Activated CD4-positive, alpha-beta T cell treated with anti-CD3 and anti-CD28 coated beads for 24 hours (primary cell): ENCODE measurements around the gene EIF4B.
A peak's percentile ranks its signal among the peaks of the same experiment; 100 is the strongest.

ENCODE experiments used
- DNase-seq, 2 donors: peaks; one replicate each; pipeline ENCODE4 v3.0.0-alpha.2; 2020; ENCODE audit warnings: low read depth in 2 of 2

Gene EIF4B

DNA sequence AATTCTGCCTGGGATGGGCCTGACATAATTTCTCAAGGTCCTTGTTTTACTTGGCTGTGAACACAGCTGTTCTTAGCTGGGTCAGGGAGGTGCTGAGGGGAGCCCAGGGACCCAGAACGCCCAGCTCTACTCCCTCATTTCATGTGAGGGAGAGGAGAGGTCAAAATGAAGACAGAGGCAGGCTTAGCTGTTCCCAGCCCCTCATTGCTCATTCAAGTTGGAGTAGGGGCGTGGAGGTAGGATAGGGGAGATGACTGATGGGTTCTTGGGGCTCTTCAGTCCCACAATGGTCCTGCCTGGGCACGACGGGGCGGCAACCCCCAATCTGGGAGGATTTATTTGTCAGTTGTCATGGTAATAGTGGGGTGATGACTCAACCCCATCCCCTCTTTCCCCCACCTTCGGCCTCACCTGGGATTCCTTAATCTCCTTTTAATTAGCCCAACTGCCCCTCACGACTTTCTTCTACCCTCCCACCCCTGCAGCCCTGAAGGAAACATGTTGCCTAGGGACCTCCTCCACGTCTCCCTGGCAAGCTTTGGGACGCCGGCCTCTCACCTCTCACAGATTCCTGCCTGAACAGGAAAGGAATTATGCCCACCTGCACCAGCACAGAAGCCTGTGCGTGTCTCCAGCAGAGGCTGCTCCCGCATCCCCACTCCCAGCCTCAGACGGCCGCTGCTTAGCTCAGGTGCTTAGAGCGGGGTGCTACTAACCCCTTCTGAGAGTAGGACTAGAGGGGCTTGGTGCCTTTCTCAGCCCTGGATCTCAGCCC, 62.7 kb downstream of the EIF4B start:
- no peak for DNase-seq

DNA sequence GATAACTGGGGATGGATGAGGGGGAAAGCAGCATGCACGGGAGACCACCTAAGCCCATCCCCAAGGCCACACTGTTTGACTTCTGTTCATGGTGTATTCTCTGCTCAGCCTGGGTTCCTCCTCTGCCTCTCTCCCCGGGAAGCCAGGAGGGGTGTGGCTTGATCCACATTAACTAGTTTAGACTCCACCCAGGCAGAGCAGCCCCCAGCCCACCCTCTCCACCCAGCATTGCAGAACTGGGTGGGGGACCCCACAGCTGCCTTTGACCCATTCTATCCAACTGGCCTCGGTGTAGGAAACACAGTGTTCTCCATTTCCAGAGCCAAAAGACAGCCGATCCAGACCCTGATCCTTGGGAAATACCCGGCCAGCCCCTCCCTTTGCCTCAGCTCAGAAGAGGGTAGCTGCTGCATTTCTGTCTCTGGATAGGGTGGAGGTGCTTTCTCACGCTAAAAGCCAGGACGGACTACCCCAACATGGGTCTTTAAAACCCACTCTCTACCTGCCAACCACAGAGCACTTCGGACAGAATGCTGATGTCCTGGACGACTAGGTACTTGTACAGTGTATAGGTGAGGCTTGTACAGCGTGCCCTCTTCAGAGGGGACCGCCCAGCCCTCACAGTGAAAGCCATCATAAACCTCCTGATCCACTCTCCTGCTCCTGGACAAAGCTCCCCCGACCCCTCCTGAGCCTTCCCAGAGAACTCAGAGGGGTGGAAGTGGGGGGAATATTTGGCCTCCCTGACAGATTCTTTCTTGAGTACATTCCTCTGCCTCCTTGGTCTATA, 63.6 kb downstream of the EIF4B start:
- no peak for DNase-seq

- DNase-seq: no peak
Measured at GRCh38 chr12:53070877-53071492, 64.7 kb downstream of the EIF4B start.

- no peak for DNase-seq
Measured at GRCh38 chr12:53071591-53072551, 65.6 kb downstream of the EIF4B start.

- no peak for DNase-seq
Measured at GRCh38 chr12:53073881-53074280, 67.6 kb downstream of the EIF4B start.

GRCh38 chr12:53074283-53074998, 68.2 kb downstream of the EIF4B start:
- no peak for DNase-seq

DNA sequence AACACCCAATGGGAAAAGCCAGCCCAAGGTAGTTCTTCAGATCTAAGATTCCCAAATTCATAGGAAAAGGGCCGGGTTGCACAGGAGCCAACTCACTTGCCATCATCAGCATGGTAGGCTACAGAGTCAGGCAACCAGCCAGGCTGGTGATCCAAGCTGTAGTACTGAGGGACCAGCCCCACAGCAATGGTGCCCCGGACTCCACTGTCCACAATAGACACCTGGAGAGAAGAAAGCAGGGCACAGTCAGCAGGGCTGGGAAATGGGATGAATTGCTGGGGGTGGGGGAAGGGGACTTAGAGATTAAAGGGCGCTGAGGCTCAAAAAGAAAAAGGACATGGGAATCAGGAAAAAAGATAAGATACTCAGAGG, 68.7 kb downstream of the EIF4B start:
- DNase-seq: no peak

GRCh38 chr12:53076461-53076860, 70.2 kb downstream of the EIF4B start:
- no peak for DNase-seq

- no peak for DNase-seq
Measured at GRCh38 chr12:53077030-53077429, 70.8 kb downstream of the EIF4B start.

GRCh38 chr12:53078425-53079225, 72.4 kb downstream of the EIF4B start:
- DNase-seq: no peak

GRCh38 chr12:53079226-53080117, 73.2 kb downstream of the EIF4B start, which contains the start of gene SPRYD3:
Gene SPRYD3, minus strand, starts transcription at chr12:53079390. Its CDS starts 57 bp downstream, at chr12:53079333.
- DNase-seq: peak; percentile 92 to 95

- no peak for DNase-seq
Measured at GRCh38 chr12:53082637-53083175, 76.5 kb downstream of the EIF4B start.

DNA sequence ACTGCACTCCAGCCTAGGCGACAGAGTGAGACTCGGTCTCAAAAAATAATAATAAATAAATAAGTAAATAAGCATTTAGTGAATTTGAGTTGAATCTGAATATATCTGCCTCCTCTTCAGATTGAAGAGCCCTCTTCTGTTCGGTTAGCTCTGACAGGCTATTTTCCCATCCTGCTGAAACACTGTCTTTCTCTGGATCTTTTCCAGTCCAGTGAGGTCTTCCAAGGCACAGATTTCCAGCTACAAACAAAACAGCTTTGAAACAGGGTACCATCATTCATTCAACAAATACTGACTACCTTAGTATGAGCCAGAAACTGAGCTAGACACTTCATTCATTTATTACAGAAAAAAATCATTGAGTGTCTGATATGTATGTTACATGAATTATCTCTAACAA, 80.1 kb downstream of the EIF4B start:
- DNase-seq: no peak

- DNase-seq: no peak
Measured at GRCh38 chr12:53090105-53090504, 83.8 kb downstream of the EIF4B start.

DNA sequence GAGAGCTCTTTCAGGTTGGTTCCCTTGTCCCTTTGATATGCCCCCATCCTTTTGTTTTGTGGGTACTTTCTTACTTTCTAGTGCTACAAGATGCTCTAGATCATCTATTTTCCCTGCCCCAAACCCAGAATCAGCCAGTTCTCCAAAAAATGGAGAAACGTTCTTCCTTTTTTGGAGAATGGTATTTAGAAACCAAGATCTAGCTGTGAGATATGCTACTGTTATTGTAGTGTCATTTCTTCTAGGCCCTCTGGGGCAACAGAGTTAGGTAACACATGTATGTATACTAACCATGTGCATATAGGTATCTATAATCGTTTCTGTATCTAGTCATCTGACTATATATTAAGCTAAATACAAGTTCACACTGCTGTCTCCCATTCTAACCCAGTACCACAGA, 84.3 kb downstream of the EIF4B start:
- no peak for DNase-seq

DNA sequence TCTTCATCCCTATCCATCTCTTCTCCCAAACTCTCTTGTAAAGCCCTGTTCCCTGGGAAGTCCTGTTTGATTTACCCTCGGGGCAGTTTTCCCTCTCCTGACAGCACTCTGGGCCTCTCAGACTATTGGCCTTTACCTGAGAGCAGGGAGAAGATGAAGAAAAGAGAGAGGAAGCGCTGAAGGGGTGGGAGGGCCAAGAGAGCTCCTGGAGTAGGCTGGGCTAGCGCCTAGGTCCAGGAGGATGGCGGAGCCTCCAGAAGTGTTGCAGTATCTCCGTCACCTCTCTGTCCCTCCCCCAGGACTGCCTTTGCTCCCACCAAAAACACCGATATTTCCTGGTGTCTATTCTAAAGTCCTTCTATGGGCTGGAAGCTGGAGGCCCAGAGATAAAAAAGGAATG, 85.5 kb downstream of the EIF4B start:
- no peak for DNase-seq
